ENCODE data around the gene SUMF1. TPM values are rescaled to one million over a fixed set of nuclear protein-coding genes. Genes with fewer than 3 reads are reported as not detected.

Gene SUMF1
- total RNA-seq, 1 donor from 2014 or later: 8.6 TPM

- intact Hi-C loops (cut with micrococcal nuclease): loop anchor here (10.0 kb wide), 2 partner anchors 92 to 138 kb away; no protein-coding TSS in a partner anchor
- no peak for TF ChIP-seq CTCF (IDR thresholded peaks at IDR 0.05; ENCODE audit: borderline replicate concordance)
- peak overlapping the region; percentile 95 for H3K27ac ChIP-seq (replicated peaks)
Measured at GRCh38 chr3:4492208-4493013, 25.3 kb upstream of the SUMF1 start.

GRCh38 chr3:4491855-4492207 lies 24.8 kb upstream of the SUMF1 start:
- DNase-seq: no peak
- Histone ChIP-seq H3K4me3 (peak overlapping the region; percentile 98), H3K9me3 (replicated peaks) (no peaks in the 10 kb centered on the region), H3K27ac (replicated peaks) (peak overlapping the region; percentile 95), H3K27me3 (ENCODE audit: low read depth) (no peaks in the 10 kb centered on the region), H3K4me1 (peaks cover 54% of the 10 kb centered on the region), H3K36me3 (no peaks in the 10 kb centered on the region)
- intact Hi-C loops (cut with micrococcal nuclease): loop anchor here (10.0 kb wide), 2 partner anchors 93 to 137 kb away; no protein-coding TSS in a partner anchor
- TF ChIP-seq CTCF (IDR thresholded peaks at IDR 0.05; ENCODE audit: borderline replicate concordance): no peak

More at GRCh38 chr3:4492208-4493013, 25.3 kb upstream of the SUMF1 start:
- H3K27me3 ChIP-seq (ENCODE audit: low read depth): no peaks in the 10 kb centered on the region
- H3K4me1 ChIP-seq: peaks cover 56% of the 10 kb centered on the region
- no peaks in the 10 kb centered on the region for H3K9me3 ChIP-seq (replicated peaks)
- H3K36me3 ChIP-seq: no peaks in the 10 kb centered on the region
- DNase-seq: peak; percentile 51
- peak overlapping the region; percentile 98 for H3K4me3 ChIP-seq

GRCh38 chr3:4478261-4478660 lies 11.2 kb upstream of the SUMF1 start:
- Histone ChIP-seq H3K27me3 (ENCODE audit: low read depth) (no peaks in the 10 kb centered on the region), H3K4me1 (peaks cover 11% of the 10 kb centered on the region), H3K27ac (replicated peaks) (peak overlapping the region; percentile 42), H3K9me3 (replicated peaks) (no peaks in the 10 kb centered on the region), H3K36me3 (no peaks in the 10 kb centered on the region), H3K4me3 (no peak overlapping the region)
- intact Hi-C loops (cut with micrococcal nuclease): no loop called here
- no peak for TF ChIP-seq CTCF (IDR thresholded peaks at IDR 0.05; ENCODE audit: borderline replicate concordance)
- no peak for DNase-seq

- H3K4me1 ChIP-seq: peaks cover 16% of the 10 kb centered on the region
Measured at GRCh38 chr3:4476496-4476895, 9.4 kb upstream of the SUMF1 start.

GRCh38 chr3:4475804-4476203 lies 8.7 kb upstream of the SUMF1 start:
- Histone ChIP-seq H3K4me3 (no peak overlapping the region), H3K4me1 (peaks cover 16% of the 10 kb centered on the region), H3K27me3 (ENCODE audit: low read depth) (no peaks in the 10 kb centered on the region), H3K36me3 (no peaks in the 10 kb centered on the region), H3K9me3 (replicated peaks) (no peaks in the 10 kb centered on the region), H3K27ac (replicated peaks) (peak overlapping the region; percentile 63)
- DNase-seq: no peak
- intact Hi-C loops (cut with micrococcal nuclease): no loop called here
- TF ChIP-seq CTCF (IDR thresholded peaks at IDR 0.05; ENCODE audit: borderline replicate concordance): no peak

More at GRCh38 chr3:4476496-4476895, 9.4 kb upstream of the SUMF1 start:
- TF ChIP-seq CTCF (IDR thresholded peaks at IDR 0.05; ENCODE audit: borderline replicate concordance): no peak
- Histone ChIP-seq H3K27me3 (ENCODE audit: low read depth) (no peaks in the 10 kb centered on the region), H3K27ac (replicated peaks) (peak overlapping the region; percentile 63), H3K4me3 (no peak overlapping the region), H3K36me3 (no peaks in the 10 kb centered on the region), H3K9me3 (replicated peaks) (no peaks in the 10 kb centered on the region)
- intact Hi-C loops (cut with micrococcal nuclease): no loop called here
- DNase-seq: no peak

Measured in left ventricle myocardium inferior (tissue), 1 donor.